HG03571 (cell line): Measurements from ENCODE around the gene LRP1B.

Experiments
- ATAC-seq: cut with Tn5 transposase; IDR thresholded peaks from one replicate; pipeline ENCODE4 v1.9.1; 2021; ENCODE audit not compliant: unreplicated experiment

LRP1B gene

DNA sequence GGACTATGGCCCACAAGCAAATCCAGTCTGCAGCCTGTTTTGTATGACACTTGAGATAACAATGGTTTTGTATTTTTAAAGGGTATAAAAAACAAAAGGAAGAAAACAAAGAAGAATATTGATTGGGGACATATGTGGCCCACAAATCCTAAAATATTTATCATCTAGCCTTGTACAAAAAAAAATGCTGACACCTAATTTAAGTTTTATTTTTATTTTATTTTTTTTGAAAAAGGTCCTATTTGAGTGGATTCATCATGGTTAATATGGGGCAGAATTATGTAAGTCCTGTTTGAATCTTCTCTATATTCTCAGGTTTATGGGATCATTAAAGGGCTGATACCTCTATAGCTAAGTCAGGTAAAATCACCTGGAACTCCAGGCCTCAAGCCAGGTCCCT lies 525.7 kb downstream of the LRP1B start:
- no peak for ATAC-seq

DNA sequence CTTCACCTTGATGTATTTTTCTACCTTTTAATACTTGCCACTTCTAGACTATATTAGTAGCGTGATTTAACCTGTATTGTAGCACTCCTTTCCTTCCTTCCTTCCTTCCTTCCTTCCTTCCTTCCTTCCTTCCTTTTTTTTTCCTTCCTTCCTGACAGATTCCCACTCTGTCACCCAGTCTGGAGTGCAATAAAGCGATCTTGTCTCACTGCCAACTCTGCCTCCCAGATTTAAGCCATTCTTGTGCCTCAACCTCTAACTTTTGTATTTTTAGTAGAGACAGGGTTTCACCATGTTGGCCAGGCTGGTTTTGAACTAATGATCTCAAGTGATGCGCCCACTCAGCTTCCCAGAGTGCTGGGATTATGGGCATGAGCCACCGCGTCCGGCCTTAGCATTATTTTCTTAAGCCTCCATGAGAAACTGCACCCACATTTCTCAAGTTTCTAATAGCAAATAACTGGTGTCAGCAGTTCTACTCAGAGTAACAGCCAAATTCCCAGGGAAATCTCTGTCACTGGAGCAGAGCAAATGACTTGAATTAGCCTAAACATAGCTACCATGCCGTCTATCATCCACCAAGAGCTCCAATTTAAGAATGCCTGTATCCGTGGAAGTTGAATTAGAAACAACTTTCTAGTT lies 529.2 kb downstream of the LRP1B start:
- ATAC-seq, result no peak

DNA sequence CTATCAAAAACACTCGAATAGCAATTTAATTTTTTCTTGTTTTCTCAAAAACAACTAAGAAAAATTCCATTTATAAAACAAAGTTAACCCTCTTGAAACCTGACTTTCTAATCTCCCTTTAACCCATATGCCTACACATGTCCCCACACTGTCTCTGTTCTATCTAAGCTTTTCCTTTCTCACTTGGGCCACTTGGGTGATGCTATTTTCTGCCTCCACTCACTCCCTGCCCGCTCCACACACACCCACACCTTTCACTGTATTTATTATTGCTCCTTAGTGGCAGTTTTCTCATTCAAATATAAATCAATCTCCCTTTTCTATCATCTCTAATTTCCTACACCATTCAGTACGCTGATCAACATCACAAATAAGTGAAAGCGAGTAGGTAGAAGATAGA lies 531.1 kb downstream of the LRP1B start:
- no peak for ATAC-seq

DNA sequence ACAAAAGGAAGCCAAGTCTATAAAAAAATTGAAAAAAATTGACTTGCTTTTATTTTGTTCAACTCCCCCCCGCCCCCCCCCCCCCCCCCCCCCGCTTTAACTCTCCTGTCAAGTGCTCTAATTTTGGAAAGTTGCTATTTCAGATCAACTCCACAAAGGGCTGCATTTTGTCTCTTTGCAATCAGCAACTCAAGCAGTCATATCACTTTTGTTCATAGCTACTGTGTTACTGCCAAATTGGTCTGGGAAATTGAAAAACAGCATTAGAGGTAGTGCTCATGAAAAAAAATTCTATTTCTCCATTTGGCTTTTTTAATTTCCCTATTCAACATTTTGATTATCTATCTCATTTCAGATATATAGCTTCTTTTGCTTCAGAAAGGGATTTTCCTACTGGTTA lies 531.8 kb downstream of the LRP1B start:
- no peak for ATAC-seq

DNA sequence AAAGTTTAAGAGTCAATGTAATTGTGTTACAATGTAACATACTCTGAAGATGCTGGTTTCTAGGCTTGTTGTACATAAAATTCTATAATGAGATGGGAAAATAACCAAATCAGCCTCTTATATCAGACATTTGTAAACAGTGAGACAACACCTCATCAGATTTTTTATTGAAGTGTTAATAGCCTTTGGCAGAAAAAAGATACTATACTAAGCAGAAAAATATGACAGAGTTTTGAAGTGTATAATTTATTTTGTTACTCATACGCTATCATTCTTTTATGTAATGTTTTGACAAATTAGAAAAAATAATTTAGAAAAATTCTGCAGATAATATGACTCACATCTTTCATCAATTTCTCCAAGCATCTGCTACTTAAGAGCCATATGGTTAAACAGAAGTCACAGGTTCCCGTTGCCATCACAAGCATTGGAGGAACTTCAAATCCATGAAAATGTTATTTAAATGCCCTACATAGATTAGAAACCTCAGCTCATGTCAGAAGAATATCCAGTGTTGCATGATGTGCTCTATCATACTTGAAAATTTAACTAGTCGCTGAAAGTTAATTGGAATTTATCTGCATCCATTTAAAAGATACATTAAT lies 535.4 kb downstream of the LRP1B start:
- ATAC-seq, result no peak

DNA sequence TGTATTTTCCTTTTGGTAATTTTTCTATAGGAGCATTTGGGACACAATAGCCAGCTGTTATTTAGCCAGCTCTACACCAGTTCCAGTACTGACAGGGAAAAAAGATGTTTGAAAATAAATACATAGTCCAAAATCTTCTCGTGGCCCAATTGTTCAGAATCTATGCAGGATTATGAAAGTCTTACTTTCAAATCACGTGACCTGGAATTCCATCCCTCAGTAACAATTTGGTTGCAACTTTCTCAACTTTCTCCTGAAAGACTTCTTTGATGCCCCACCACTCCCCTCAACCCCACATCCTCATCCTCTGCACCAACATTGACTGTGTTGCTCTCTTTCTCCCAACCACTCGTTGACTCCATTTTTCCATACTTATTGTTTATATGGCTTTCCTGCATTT lies 539.0 kb downstream of the LRP1B start:
- no peak for ATAC-seq

DNA sequence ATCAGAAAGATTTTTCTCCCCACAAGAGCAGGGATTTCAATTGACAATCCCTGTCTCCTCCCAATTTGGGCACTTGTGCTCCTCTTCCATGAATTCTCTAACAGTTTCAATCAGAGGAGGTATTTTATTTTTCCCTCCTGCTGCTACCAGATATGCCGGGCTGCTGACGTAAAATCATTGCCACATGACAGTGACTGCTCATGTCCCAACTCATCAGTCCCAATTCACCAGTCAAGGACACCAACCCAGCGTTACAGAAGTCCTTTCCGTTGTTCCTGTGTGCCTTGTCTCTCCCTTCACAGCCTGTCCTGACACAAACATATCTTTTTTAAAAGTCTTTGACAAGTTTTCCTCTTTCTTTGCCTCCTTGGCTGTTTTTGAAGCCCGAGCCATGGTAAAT lies 540.2 kb downstream of the LRP1B start:
- ATAC-seq, result no peak

DNA sequence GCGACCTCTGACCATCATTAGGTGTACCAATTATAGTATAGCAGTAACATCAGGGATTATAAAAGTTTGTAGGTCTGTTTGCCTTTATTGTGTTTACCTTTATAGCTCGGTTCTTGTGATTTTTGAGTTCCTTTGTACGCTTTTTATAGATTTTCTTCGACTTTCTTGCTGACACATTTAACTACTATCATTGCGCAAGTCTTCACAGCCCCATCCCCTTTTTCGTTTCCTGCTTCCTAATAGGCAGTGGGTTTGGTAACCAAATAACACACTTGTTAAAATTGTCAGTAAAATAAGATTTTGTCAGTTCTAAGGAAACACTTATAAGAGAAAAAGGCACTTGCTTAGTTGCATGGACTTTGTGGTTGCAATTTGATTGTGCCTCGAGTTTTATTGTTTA lies 541.5 kb downstream of the LRP1B start:
- no peak for ATAC-seq

DNA sequence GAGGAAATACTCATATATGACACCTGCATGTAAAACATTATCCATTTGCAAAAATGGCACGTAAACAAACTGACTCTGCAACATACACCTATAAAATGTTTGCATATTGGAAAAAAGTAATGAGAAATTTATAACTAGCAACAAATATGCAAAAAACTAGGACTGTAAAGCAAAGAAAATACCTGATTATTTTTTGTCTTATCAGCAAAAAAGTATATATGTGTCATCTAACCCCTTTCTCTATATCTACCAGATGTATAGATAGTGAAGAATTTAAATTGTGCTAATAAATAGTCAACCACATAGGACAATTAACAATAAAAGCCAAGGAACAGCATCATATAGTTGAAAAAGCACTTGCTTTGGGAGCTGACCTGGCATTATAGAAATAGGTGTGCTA lies 543.8 kb downstream of the LRP1B start:
- ATAC-seq, result no peak

DNA sequence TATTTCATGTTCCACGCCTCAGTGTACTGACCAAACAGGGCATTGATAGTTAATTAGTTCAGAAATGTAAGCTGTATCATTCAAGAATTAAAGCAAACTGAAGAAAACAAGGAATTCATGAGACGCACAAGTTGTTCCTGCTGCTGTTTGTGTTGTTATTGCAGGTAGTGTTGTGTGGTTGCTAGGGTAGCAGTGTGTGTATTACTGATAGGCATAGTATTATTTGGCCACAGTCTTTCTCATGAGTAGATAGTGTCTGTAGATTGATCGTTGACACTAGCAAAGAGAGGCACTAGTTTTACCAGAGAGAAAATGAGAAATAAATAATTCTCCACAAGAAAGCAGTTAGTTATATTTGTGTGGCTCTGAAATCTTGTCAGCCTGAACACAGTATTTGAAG lies 548.6 kb downstream of the LRP1B start:
- ATAC-seq, result no peak

DNA sequence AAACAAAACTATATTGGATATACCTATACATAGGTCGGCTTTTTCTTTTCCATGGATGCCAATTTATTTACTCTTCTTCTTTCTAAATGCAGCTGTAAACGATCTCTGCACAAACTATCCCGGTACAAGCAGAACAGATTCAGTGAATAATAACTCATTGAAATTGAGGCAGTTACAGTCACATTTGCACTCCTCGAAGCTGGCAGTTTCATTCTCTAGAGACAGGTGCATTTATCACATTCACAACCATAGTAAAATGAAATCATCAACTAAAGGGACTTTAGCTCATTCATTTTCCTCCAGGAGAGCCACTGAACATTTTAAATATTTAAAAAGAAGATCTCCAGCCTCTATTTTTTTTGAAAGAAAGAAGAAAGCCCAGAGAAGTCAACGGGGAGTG lies 551.7 kb downstream of the LRP1B start:
- ATAC-seq, result no peak

DNA sequence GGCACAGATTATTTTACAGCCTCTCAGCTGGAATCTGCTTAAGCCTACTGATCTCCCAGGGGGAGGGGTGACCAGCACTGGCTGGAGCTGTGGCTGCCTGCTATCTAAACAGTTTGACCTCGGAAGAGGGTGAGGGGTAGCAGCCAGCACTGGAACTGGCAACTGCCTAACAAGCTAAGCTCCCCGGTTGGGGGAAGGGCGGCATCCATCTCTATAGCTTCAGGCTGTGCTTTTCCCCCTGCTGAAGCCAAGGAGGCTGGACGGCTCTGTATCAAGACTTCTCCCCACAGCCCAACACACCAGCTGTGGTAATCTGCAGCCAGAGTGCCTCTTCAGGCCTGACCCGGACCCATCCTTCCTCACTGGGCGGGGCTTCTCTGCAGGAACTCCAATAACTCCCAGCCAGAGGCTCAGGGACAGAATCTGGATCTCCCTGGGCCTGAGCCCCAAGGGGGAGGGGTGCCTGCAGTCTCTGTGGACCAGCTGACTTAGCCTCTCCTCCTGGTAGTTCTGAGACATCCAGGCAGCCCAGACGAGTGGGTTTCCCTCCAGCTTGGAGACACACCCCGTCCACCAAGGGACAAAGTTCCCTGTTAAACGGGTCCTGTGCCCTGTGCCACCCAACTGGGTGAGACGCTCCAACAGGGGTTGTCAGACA lies 560.2 kb downstream of the LRP1B start:
- ATAC-seq, result no peak

DNA sequence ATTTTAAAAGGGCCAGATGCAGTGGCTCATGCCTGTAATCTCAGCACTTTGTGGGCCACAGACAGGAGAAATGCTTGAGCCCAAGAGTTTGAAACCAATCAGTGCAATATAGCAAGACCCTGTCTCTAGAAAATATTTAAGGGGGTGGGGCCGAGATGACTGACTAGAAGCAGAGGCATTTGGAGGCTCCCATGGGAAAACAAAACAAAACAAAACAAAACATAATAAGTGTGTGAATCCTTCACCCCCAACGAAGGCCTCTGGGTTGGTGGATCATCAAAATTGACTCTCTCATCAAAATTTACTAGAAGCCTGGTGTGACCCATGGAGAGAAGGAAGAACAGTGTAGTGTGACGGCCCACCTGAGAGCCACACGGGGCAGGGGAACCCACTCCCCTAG lies 560.9 kb downstream of the LRP1B start:
- no peak for ATAC-seq

DNA sequence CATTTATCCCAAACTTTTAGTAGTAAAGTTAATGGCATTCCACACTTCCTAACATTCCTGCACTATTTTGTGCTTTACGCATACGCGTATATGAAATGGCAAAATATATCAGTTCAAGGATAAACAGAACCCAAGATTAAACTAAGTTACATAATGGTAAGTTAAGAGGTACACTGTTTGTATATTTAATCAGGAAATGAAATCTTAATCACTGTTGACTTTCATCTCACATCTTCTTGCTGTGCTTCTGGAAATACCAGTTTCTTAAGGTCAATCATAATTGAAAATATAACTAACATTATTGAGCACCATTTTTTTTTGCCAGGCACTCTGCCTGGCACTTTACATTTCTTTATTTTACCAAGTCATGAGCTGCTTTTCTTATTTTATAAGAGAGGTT lies 565.2 kb downstream of the LRP1B start:
- ATAC-seq, result no peak

DNA sequence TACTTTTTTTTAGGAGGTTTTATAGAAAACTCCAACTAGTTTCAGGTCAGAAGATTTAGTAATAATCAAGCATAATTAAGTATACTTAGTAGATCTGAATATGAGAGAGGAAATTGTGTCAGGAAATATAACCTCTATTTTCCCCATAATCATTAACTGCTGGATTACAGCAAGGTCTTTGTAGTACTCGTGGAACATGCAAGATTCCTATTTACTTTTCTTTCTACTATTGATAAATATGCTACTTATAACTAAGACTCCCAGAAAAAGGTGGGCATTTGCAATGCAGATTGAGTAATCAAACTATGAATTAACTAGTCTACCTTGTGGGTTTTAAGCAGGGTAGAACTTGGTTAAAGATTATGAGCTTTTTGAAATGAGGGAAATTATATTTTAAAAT lies 570.1 kb downstream of the LRP1B start:
- no peak for ATAC-seq

DNA sequence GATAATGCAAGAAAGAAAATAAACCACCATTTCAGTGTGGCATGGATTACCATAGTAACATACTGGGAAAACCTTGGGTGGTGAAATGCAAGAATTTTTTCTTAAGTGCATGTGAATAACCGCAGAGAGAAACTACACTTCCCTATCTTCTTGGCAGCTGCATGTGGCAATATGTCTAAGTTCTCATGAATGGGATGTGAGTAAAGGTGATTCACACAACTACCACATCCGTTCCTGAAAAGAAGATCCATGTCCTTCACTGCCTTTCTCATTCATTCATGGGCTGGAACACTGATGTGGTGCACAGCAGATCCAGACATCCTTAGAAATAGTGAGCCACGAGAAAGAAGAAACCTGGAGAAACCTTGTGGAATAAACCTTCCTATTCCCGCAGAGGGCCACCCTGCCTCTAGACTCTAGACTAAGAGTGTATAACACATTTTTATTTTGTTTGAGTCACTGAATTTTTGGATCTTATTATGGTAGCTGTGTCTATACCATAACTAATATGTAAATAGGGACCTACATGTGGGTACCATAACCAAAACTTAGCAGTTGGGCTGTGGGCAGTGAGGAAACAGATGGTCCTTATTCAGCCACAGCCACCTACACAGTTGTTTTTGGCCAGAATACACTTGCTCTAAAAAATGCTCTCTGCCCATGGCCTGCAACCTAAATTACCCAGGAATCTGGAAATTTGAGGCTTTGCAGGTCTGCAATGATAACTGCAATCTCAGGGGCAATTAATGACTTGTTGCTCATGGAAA lies 573.3 kb downstream of the LRP1B start:
- ATAC-seq, result no peak

DNA sequence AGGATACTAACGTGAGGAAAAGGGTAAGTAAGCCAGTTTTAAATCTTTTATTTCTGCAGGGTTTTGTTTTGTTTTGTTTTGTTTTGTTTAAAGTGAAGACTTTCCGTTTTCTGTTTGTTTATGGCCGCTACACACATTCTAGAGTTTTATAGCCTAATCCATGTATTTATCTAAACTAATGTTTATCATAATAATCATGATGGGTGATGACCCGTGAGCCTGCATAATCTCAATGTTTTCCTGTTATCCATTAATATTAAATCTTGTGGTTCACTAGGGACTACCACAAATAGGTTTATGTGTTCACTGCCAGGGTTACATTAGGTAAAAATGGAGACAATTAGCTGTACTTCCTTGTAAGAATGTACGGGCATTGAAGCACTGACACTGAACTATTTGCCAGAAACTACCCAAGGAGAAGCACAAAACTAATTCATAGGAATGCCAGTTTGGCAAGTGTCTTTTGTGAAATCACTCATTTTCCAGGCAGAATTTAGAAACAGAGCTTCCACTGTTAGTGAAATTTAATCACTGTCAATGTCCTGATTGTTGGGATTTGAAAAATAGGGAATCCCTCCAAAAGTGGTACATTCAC lies 574.8 kb downstream of the LRP1B start:
- no peak for ATAC-seq

DNA sequence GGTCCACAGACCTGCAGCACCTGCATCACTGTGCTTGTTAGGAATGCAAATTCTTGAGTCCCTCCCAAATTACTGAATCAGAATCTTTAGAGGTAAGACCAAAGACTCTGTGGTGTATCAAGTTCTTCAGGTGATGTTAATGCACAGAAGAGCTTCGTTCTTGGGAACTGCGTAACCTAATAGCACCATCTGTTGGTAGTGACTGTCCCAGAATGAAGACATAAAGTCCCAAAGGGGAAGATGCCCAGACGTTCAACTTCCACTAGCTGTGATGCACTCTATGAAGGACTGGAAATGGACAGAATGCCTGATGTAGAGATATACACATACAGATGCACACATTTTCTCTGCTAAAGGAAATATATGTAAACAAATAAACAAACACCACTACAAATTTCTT lies 576.0 kb downstream of the LRP1B start:
- ATAC-seq, result peak; percentile 70

DNA sequence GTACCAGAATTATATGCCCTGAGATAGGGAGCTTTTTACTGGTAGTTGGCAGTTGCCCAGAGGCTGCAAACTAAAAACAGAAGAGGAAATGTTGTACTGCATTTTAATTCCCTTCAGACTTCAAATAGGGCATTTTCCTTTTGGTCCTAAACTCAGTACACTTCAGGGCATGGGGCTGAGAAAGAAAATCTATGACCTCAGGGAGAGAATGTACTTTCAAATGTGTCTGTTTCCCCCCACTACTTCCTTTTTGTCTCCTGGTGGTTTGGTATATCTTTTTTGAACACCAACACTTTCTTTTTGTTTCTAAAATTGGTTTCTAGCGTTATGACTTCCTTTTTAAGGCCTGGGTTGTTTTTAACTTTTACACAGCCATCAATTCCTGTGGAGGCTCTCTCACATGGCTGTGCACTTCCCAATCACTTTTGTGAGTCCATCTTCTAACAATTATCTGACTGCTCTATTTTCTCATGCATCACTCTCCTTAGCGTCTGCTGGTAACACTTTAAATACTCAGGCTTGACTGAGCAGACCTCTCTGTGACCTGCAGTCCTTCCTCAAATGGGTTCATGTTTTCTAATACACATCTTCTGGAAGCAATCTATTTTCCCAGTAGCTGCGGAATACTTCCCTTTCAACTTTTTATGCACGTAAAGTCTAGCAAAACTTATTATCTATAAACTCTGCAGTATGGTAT lies 596.0 kb downstream of the LRP1B start:
- peak; percentile 77 for ATAC-seq

DNA sequence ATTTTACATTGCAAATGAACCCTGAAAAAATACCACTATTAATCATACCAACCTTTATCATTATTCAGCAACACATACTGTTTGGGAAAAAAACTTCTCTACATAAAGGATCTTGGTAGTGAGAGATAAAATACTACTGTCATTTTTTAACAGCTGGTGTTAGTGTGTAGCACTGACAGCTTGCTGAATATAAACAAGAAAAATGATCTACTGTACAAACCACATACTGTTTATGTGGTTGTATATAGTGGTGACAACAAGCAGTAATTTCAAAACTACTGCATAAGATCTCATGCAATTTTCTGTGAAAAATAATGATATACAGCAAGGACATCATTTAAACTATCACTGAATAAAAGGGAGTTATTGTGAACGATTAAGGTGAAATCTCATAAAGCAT lies 601.2 kb downstream of the LRP1B start:
- no peak for ATAC-seq

DNA sequence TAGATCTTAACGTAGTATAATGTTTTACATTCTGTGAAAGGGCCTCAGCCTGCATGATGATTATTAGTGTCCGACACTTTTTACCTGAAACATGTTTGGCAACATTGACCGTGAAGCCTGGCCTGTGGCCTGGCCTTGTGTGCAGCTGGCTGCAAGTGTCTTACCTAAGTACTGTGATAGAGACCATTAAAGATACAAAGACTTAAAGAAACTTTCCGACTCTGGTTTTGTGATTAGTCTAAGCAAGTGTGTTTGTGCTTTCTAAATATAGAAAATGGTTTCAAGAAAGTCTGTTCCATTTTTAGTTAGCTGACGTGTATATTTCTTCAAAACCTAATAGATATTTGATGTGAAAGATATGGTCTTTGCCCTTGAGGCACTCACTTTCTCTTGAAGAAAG lies 601.8 kb downstream of the LRP1B start:
- ATAC-seq, result no peak
